Hippocampal formation (tissue), 2 donors: ENCODE measurements around the gene HEPH.
"Not testable (repeated sequence)": the region's sequence is repeated elsewhere in the genome, so short reads cannot be mapped to it uniquely, and the experiment has no call there.

Experiments used
- DNase-seq, 2 donors: peaks; one replicate each; lab custom pipeline; 2025; lab: John Stamatoyannopoulos, UW

HEPH gene

GRCh38 chrX:66200855-66201795, 37.1 kb downstream of the HEPH start:
- DNase-seq, result peak in 1 of 2 donors; percentile 21

- no peak for DNase-seq
Observed at GRCh38 chrX:66203114-66203513, 39.1 kb downstream of the HEPH start.

- DNase-seq, result no peak
Observed at GRCh38 chrX:66221856-66222255, 57.8 kb downstream of the HEPH start.

- no peak for DNase-seq
Observed at GRCh38 chrX:66232296-66232695, 68.2 kb downstream of the HEPH start.

GRCh38 chrX:66233209-66233608, 69.2 kb downstream of the HEPH start:
- DNase-seq, result peak; percentile 1 to 42

GRCh38 chrX:66233904-66234303, 69.9 kb downstream of the HEPH start:
- not testable (repeated sequence) for DNase-seq

GRCh38 chrX:66255359-66255967, 91.4 kb downstream of the HEPH start:
- DNase-seq, result no peak

GRCh38 chrX:66262807-66263206, 98.8 kb downstream of the HEPH start:
- no peak for DNase-seq
